ENCODE data around the gene SLC47A1.

GRCh38 chr17:19570544-19571062 lies 36.9 kb downstream of the SLC47A1 start:
- no peak for TF ChIP-seq POLR2AphosphoS5 (IDR thresholded peaks at IDR 0.05; ENCODE audit: low read depth, low read length)
- TF ChIP-seq POLR2A (IDR thresholded peaks at IDR 0.05; ENCODE audit: low read depth, low read length): no peak
